ENCODE measurements around the gene OR3A1. TPM values are rescaled to one million over a fixed set of nuclear protein-coding genes. Genes with fewer than 3 reads are reported as not detected.
"Not testable (repeated sequence)": the region's sequence is repeated elsewhere in the genome, so short reads cannot be mapped to it uniquely, and the experiment has no call there.

OR3A1 gene
- total and polyA plus RNA-seq, 5 donors: not detected

GRCh38 chr17:3260600-3260999, 37.6 kb downstream of the OR3A1 start:
- no peaks in the 10 kb centered on the region for H3K27me3 ChIP-seq (ENCODE audit: control insufficient read depth, insufficient read depth)
- H3K27ac ChIP-seq (ENCODE audit: low read length): no peak overlapping the region
- H3K4me3 ChIP-seq (ENCODE audit: low read length): no peak overlapping the region
- no peaks in the 10 kb centered on the region for H3K9me3 ChIP-seq (ENCODE audit: control insufficient read depth, low read length)
- H3K4me1 ChIP-seq (ENCODE audit: control insufficient read depth, insufficient read depth, low read length): no peaks in the 10 kb centered on the region
- intact Hi-C loops (cut with DNase I): no loop called here
- 73% methylated on average over 13 of the region's 13 CpGs for WGBS
- DNase-seq (no peak), ATAC-seq (no peak)

DNA sequence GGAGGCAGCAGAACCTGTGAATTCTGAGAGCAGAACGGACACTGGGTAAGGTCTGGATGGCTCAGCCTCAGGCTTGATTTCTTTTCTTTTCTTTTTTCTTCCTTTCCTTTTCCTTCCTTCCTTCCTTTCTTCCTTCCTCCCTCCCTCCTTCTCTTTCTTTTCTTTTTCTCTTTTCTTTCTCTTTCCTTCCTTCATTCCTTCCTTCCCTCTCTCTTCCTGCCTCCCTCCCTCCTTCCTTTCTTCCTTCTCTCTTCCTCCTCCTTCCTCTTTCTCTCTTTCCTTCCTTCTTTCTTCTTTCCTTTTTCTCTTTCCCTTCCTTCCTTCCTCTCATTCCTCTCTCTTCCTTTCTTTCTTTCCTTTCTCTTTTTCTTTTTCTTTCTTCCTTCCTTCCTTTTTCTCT, 38.0 kb downstream of the OR3A1 start:
- ATAC-seq: no peak
- Histone ChIP-seq H3K4me1 (ENCODE audit: control insufficient read depth, insufficient read depth, low read length) (no peaks in the 10 kb centered on the region), H3K9me3 (ENCODE audit: control insufficient read depth, low read length) (no peaks in the 10 kb centered on the region), H3K4me3 (ENCODE audit: low read length) (no peak overlapping the region), H3K27me3 (ENCODE audit: control insufficient read depth, insufficient read depth) (no peaks in the 10 kb centered on the region), H3K27ac (ENCODE audit: low read length) (no peak overlapping the region)
- intact Hi-C loops (cut with DNase I): no loop called here
- 81% methylated on average over 1 of the region's 1 CpG for WGBS
- no peak for DNase-seq

- H3K27me3 ChIP-seq (ENCODE audit: control insufficient read depth, insufficient read depth): no peaks in the 10 kb centered on the region
- H3K9me3 ChIP-seq (ENCODE audit: control insufficient read depth, low read length): no peaks in the 10 kb centered on the region
- no peak overlapping the region for H3K4me3 ChIP-seq (ENCODE audit: low read length)
- H3K27ac ChIP-seq (ENCODE audit: low read length): no peak overlapping the region
- no peak for ATAC-seq
- DNase-seq: no peak
- intact Hi-C loops (cut with DNase I): no loop called here
- no peaks in the 10 kb centered on the region for H3K4me1 ChIP-seq (ENCODE audit: control insufficient read depth, insufficient read depth, low read length)
- 89% methylated on average over 8 of the region's 8 CpGs for WGBS
Observed at GRCh38 chr17:3256575-3256974, 41.6 kb downstream of the OR3A1 start.

GRCh38 chr17:3249013-3249412, 49.1 kb downstream of the OR3A1 start:
- ATAC-seq; H3K27ac ChIP-seq (ENCODE audit: low read length); H3K4me1 ChIP-seq (ENCODE audit: control insufficient read depth, insufficient read depth, low read length); DNase-seq; H3K27me3 ChIP-seq (ENCODE audit: control insufficient read depth, insufficient read depth); H3K4me3 ChIP-seq (ENCODE audit: low read length); H3K9me3 ChIP-seq (ENCODE audit: control insufficient read depth, low read length); intact Hi-C loops (cut with DNase I): not testable (repeated sequence)
- 89% methylated on average over 1 of the region's 2 CpGs for WGBS

DNA sequence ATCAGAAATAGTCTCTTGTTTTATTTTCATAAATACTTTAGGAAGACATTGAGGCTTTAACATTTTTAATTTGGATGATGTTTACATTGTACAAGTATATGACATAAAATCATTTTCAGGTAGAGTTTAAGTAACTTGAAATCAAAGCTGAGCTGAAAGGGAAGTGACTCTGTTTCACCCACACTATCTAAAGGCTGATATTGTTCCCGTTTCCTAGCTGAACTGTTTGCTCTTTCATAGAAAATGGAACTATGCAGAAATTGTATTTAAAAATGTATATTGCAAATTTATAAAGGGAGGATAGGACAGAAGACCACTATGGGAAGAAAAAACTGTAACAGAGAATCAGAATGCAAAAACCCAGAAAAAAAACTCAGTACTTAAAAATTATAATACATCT, 53.3 kb downstream of the OR3A1 start:
- 26% methylated on average over 1 of the region's 1 CpG for WGBS

GRCh38 chr17:3241044-3241443, 57.1 kb downstream of the OR3A1 start:
- H3K27ac ChIP-seq (ENCODE audit: low read length); ATAC-seq; H3K9me3 ChIP-seq (ENCODE audit: control insufficient read depth, low read length); H3K4me1 ChIP-seq (ENCODE audit: control insufficient read depth, insufficient read depth, low read length); DNase-seq; H3K4me3 ChIP-seq (ENCODE audit: low read length); intact Hi-C loops (cut with DNase I); H3K27me3 ChIP-seq (ENCODE audit: control insufficient read depth, insufficient read depth): not testable (repeated sequence)
- 86% methylated on average over 1 of the region's 1 CpG for WGBS

More for the DNA sequence above, 53.3 kb downstream of the OR3A1 start:
- H3K4me3 ChIP-seq (ENCODE audit: low read length); DNase-seq; H3K4me1 ChIP-seq (ENCODE audit: control insufficient read depth, insufficient read depth, low read length); ATAC-seq; H3K9me3 ChIP-seq (ENCODE audit: control insufficient read depth, low read length); H3K27me3 ChIP-seq (ENCODE audit: control insufficient read depth, insufficient read depth); intact Hi-C loops (cut with DNase I); H3K27ac ChIP-seq (ENCODE audit: low read length): not testable (repeated sequence)

Other genes starting within 250 kb of the OR3A1 start
- gene OR1D5, start 234.8 kb downstream of the OR3A1 start, total RNA-seq: not detected
- gene OR1D5, start 234.8 kb downstream of the OR3A1 start, polyA plus RNA-seq: not detected
- not detected for gene OR1D2, start 193.9 kb downstream of the OR3A1 start, total RNA-seq
- gene OR1D2, start 193.9 kb downstream of the OR3A1 start, polyA plus RNA-seq: not detected
- not detected for gene OR1G1, start 170.8 kb downstream of the OR3A1 start, total RNA-seq
- gene OR1G1, start 170.8 kb downstream of the OR3A1 start, polyA plus RNA-seq: not detected
- gene OR1A2, start 100.8 kb downstream of the OR3A1 start, total RNA-seq: not detected
- gene OR1A2, start 100.8 kb downstream of the OR3A1 start, polyA plus RNA-seq: not detected
- gene OR1A1, start 90.7 kb downstream of the OR3A1 start, total RNA-seq: not detected
- gene OR1A1, start 90.7 kb downstream of the OR3A1 start, polyA plus RNA-seq: not detected
- gene OR3A2, start 87.9 kb upstream of the OR3A1 start, total RNA-seq: under 1 TPM in 3 of 4 donors, not detected in 1; 0.56 to 0.83 (median 0.76) TPM
- gene OR3A2, start 87.9 kb upstream of the OR3A1 start, polyA plus RNA-seq: 0.05 TPM
- not detected for gene OR1E1, start 100.0 kb upstream of the OR3A1 start, total RNA-seq
- not detected for gene OR1E1, start 100.0 kb upstream of the OR3A1 start, polyA plus RNA-seq
- gene OR3A3, start 113.0 kb upstream of the OR3A1 start, total RNA-seq: not detected
- not detected for gene OR3A3, start 113.0 kb upstream of the OR3A1 start, polyA plus RNA-seq
- not detected for gene OR1E2, start 135.5 kb upstream of the OR3A1 start, total RNA-seq
- not detected for gene OR1E2, start 135.5 kb upstream of the OR3A1 start, polyA plus RNA-seq
- gene SPATA22, start 173.5 kb upstream of the OR3A1 start, total RNA-seq: 1 to 10 TPM in 1 of 4 donors, under 1 TPM in 1, not detected in 2; 0.45 to 1.6 TPM
- 1.5 TPM for gene SPATA22, start 173.5 kb upstream of the OR3A1 start, polyA plus RNA-seq
- 1 to 10 TPM; 1.6 to 5.5 (median 2.5) TPM for gene ASPA, start 177.6 kb upstream of the OR3A1 start, total RNA-seq
- 1.6 TPM for gene ASPA, start 177.6 kb upstream of the OR3A1 start, polyA plus RNA-seq